ENCODE results near the gene FHIP2A. TPM values are rescaled to one million over a fixed set of nuclear protein-coding genes. Genes with fewer than 3 reads are reported as not detected.

FHIP2A gene
- total RNA-seq, 2 donors from 2014 or later, result 18.3 to 19.5 TPM

DNA sequence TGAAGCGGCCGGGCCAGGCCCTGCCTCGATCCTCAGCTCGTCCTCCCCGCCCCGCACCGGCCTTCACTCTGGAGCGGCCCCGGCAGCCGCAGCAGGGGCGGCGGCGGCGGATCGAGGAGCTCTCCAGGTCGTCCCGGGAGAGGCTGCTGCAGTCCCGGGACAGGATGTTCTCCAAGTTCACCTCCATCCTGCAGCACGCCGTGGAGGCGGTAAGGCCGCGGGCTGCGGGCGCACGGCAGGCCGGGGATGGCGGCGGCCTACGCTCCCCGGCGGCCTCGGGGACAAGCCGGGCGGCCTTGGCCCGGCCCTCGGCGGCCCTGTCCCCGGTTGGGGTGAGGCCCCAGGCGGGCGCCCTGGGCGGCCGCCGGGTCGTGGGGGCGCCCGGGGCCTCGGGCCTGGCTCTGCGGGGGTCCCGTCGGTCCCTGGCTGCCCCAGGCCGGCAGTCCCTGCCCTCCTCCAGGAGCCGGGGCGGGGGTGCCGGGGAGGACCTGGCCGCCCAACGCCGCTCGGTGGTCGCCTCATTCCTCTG lies 399 bp downstream of the FHIP2A start:
- DNase-seq (ENCODE audit: low spot score), result no peak
- H3K27me3 ChIP-seq, result no peaks in the 10 kb centered on the region
- H3K36me3 ChIP-seq, result no peaks in the 10 kb centered on the region
- peak overlapping the region; percentile 98 to 99 for H3K27ac ChIP-seq
- TF ChIP-seq CTCF (IDR thresholded peaks at IDR 0.05), result no peak
- no peaks in the 10 kb centered on the region for H3K9me3 ChIP-seq
- H3K4me3 ChIP-seq, result peak overlapping the region; percentile 93
- H3K4me1 ChIP-seq, result peaks cover 0 to 41% of the 10 kb centered on the region in 2 donors

DNA sequence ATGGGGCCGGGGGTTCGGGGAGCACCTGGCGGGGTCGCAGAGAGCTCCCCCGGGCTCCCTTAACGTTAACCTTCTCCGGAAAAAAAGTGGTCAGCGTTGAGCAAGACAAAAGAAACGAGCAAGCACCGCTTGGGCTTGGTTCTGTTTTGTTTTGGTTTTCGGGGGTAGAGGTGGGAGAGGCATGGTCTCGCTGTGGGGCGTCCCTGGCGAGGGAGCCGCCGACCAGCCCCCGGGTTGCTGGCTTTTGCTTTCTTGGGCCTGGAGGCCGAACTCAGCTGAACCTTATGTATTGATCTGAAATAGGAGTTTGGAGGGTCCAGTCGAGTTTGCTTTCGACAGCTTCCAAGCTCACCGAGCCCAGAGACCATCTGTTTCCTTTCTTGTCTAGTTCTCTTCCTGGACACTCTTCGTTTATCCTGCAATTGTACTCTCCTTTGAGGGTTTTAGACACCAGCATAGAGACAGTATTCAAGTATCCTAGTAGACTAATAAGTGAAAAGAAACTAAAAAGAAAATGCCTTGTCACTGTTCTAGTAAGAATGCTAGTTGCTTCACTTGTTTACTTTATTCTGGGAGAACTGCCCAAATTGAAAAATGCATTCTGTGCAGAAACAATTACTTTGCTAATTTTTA lies 980 bp downstream of the FHIP2A start:
- peaks cover 0 to 41% of the 10 kb centered on the region in 2 donors for H3K4me1 ChIP-seq
- no peak for TF ChIP-seq CTCF (IDR thresholded peaks at IDR 0.05)

DNA sequence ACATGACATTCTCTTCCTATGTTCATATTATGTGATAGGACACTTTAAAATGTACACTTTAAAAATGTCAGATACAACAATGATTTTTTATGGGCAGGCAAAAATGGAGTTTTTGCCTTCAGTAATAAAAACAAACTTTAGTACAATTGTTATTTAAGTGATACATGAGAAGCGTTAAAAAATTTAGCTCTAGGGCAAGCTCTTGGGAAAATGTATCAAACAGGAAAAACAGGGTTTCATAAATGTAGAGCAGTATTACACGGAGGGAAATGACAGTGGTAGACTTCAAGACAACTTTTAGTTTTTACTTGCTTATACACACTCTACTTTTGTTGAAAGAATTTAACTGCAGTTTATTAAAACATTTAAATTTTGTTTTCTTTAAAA lies 1.5 kb downstream of the FHIP2A start:
- Histone ChIP-seq H3K27me3 (no peaks in the 10 kb centered on the region), H3K36me3 (no peaks in the 10 kb centered on the region), H3K4me1 (peaks cover 0 to 41% of the 10 kb centered on the region in 2 donors), H3K9me3 (no peaks in the 10 kb centered on the region), H3K4me3 (peak overlapping the region; percentile 93), H3K27ac (peak overlapping the region; percentile 98 to 99)
- no peak for DNase-seq (ENCODE audit: low spot score)
- TF ChIP-seq CTCF (IDR thresholded peaks at IDR 0.05), result no peak

More for the DNA sequence above, 980 bp downstream of the FHIP2A start:
- no peaks in the 10 kb centered on the region for H3K36me3 ChIP-seq
- no peaks in the 10 kb centered on the region for H3K9me3 ChIP-seq
- H3K27ac ChIP-seq, result peak overlapping the region; percentile 98 to 99
- no peak for DNase-seq (ENCODE audit: low spot score)
- H3K27me3 ChIP-seq, result no peaks in the 10 kb centered on the region
- peak overlapping the region; percentile 93 for H3K4me3 ChIP-seq

DNA sequence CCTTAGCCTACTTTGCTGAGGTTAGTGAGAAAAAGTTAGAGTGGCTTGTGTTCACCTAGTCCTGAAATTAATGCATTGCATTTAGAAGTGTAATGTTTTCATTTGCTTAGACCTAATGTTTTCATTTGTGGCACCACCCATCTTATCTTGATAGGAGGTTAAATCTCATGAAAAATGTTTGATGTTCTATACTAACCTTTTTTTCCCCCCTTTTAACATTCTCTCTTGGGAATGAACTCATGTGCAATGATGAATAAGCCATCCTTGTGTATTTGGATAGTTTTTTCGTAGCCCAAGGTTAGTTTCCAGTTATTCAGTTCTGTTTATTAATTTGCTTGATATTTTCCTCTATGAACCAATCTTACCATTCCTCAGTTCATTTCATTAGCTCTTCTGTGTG lies 2.8 kb downstream of the FHIP2A start:
- no peak for TF ChIP-seq CTCF (IDR thresholded peaks at IDR 0.05)
- DNase-seq (ENCODE audit: low spot score), result no peak
- Histone ChIP-seq H3K27ac (peak overlapping the region in 1 of 2 donors; percentile 98), H3K27me3 (no peaks in the 10 kb centered on the region), H3K4me3 (no peak overlapping the region), H3K9me3 (no peaks in the 10 kb centered on the region), H3K36me3 (no peaks in the 10 kb centered on the region), H3K4me1 (peaks cover 0 to 46% of the 10 kb centered on the region in 2 donors)

- H3K4me3 ChIP-seq, result no peak overlapping the region
- no peaks in the 10 kb centered on the region for H3K9me3 ChIP-seq
- H3K27ac ChIP-seq, result peak overlapping the region; percentile 74 to 88
- H3K27me3 ChIP-seq, result no peaks in the 10 kb centered on the region
- peaks cover 0 to 46% of the 10 kb centered on the region in 2 donors for H3K4me1 ChIP-seq
- TF ChIP-seq CTCF (IDR thresholded peaks at IDR 0.05), result no peak
- no peaks in the 10 kb centered on the region for H3K36me3 ChIP-seq
- DNase-seq (ENCODE audit: low spot score), result no peak
Measured at GRCh38 chr10:114825513-114826253, 4.1 kb downstream of the FHIP2A start.
